ENCODE measurements around the gene BICC1. TPM values are rescaled to one million over a fixed set of nuclear protein-coding genes. Genes with fewer than 3 reads are reported as not detected.

BICC1 gene
- total RNA-seq, 1 donor, result 210 TPM

DNA sequence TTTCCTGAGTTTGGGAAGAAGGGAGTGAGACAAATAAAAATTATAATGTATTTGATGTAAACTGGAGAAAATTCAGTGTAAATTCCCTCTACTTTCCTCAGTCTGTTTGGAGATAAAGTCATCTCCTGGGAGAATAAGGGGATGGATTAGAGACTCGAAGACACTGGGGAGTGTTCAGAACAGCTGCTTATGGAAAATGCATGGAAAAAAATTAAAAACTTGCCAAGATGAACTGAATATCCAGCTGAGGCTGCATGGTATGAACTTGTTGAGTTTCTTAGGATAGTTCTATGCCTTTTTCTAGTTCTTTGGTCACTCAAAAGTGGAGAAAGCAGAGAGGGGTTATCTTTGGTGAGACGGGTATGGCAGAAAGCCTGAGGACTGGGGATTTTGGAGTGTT, 210.5 kb downstream of the BICC1 start:
- H2AFZ ChIP-seq (ENCODE audit: low read length), result no peak overlapping the region
- H3K27ac ChIP-seq (ENCODE audit: low read depth, low read length), result no peak overlapping the region
- peaks cover 63% of the 10 kb centered on the region for H3K79me2 ChIP-seq (ENCODE audit: insufficient read depth, low read length)
- TF ChIP-seq, protein P1, sequence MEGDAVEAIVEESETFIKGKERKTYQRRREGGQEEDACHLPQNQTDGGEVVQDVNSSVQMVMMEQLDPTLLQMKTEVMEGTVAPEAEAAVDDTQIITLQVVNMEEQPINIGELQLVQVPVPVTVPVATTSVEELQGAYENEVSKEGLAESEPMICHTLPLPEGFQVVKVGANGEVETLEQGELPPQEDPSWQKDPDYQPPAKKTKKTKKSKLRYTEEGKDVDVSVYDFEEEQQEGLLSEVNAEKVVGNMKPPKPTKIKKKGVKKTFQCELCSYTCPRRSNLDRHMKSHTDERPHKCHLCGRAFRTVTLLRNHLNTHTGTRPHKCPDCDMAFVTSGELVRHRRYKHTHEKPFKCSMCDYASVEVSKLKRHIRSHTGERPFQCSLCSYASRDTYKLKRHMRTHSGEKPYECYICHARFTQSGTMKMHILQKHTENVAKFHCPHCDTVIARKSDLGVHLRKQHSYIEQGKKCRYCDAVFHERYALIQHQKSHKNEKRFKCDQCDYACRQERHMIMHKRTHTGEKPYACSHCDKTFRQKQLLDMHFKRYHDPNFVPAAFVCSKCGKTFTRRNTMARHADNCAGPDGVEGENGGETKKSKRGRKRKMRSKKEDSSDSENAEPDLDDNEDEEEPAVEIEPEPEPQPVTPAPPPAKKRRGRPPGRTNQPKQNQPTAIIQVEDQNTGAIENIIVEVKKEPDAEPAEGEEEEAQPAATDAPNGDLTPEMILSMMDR (IDR thresholded peaks at IDR 0.05; ENCODE audit: extremely low read depth, low read depth, low read length), result no peak
- no peaks in the 10 kb centered on the region for H3K27me3 ChIP-seq (ENCODE audit: insufficient read depth, low read length)
- H4K20me1 ChIP-seq (ENCODE audit: insufficient read depth, low read length), result peaks cover 36% of the 10 kb centered on the region
- peaks cover 6% of the 10 kb centered on the region for H3K4me1 ChIP-seq (ENCODE audit: insufficient read depth, low read length)
- no peak overlapping the region for H3K4me2 ChIP-seq (ENCODE audit: insufficient read depth, low read length)
- H3K36me3 ChIP-seq (ENCODE audit: insufficient read depth, low read length), result peaks cover 5% of the 10 kb centered on the region
- no peaks in the 10 kb centered on the region for H3K9me3 ChIP-seq (ENCODE audit: low read depth, low read length)
- DNase-seq (ENCODE audit: insufficient read length, low spot score, missing footprints), result no peak
- no peak overlapping the region for H3K4me3 ChIP-seq (ENCODE audit: insufficient read depth, low read length)

DNA sequence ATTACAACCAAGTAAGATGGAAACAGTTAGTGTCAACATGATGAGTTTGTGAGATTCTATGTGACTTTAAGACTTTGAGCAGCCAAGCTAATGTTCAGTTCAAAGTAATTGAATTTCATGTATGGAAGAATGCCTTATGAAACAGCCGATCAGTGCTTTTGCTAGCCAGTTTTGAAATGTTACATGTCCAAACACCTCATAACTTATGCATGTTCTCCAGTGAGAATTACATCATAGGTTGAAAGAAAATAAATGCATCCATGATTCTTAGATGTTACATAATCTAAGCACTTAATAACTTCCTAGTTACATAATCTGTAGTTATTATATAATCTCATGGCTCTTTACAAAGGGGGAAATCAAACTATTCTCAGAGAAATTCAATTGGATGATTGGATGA, 211.3 kb downstream of the BICC1 start:
- peaks cover 36% of the 10 kb centered on the region for H4K20me1 ChIP-seq (ENCODE audit: insufficient read depth, low read length)
- DNase-seq (ENCODE audit: insufficient read length, low spot score, missing footprints), result no peak
- H2AFZ ChIP-seq (ENCODE audit: low read length), result no peak overlapping the region
- no peak overlapping the region for H3K27ac ChIP-seq (ENCODE audit: low read depth, low read length)
- TF ChIP-seq, protein P1 (IDR thresholded peaks at IDR 0.05; ENCODE audit: extremely low read depth, low read depth, low read length), result no peak
- H3K4me3 ChIP-seq (ENCODE audit: insufficient read depth, low read length), result no peak overlapping the region
- peaks cover 6% of the 10 kb centered on the region for H3K4me1 ChIP-seq (ENCODE audit: insufficient read depth, low read length)
- peaks cover 60% of the 10 kb centered on the region for H3K79me2 ChIP-seq (ENCODE audit: insufficient read depth, low read length)
- no peaks in the 10 kb centered on the region for H3K27me3 ChIP-seq (ENCODE audit: insufficient read depth, low read length)
- no peak overlapping the region for H3K4me2 ChIP-seq (ENCODE audit: insufficient read depth, low read length)
- H3K9me3 ChIP-seq (ENCODE audit: low read depth, low read length), result no peaks in the 10 kb centered on the region
- H3K36me3 ChIP-seq (ENCODE audit: insufficient read depth, low read length), result peaks cover 5% of the 10 kb centered on the region

DNA sequence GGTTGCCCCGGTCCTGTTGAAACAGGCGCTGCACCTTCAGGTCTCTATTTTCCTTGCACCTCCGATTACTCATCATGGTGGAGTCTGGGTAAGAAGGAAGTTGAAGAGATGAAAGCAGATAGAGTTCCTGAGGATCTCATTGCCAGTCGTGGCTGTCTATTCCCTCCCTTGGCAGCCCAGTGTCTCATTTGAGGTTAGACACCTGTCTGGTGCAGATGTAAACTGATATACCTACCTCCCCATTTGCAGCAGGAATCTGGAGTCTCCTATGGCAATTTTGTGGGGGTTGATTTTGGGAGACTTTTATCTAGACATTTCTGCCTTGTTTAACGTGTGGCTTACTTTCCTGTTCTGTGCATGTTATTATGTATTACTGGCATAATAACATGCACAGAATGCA, 212.1 kb downstream of the BICC1 start:
- no peak overlapping the region for H3K4me3 ChIP-seq (ENCODE audit: insufficient read depth, low read length)
- no peak overlapping the region for H2AFZ ChIP-seq (ENCODE audit: low read length)
- no peak overlapping the region for H3K4me2 ChIP-seq (ENCODE audit: insufficient read depth, low read length)
- H4K20me1 ChIP-seq (ENCODE audit: insufficient read depth, low read length), result peaks cover 36% of the 10 kb centered on the region
- TF ChIP-seq, protein P1 (IDR thresholded peaks at IDR 0.05; ENCODE audit: extremely low read depth, low read depth, low read length), result no peak
- no peaks in the 10 kb centered on the region for H3K9me3 ChIP-seq (ENCODE audit: low read depth, low read length)
- no peak for DNase-seq (ENCODE audit: insufficient read length, low spot score, missing footprints)
- H3K4me1 ChIP-seq (ENCODE audit: insufficient read depth, low read length), result peaks cover 6% of the 10 kb centered on the region
- peaks cover 8% of the 10 kb centered on the region for H3K36me3 ChIP-seq (ENCODE audit: insufficient read depth, low read length)
- H3K79me2 ChIP-seq (ENCODE audit: insufficient read depth, low read length), result peaks cover 62% of the 10 kb centered on the region
- no peaks in the 10 kb centered on the region for H3K27me3 ChIP-seq (ENCODE audit: insufficient read depth, low read length)
- H3K27ac ChIP-seq (ENCODE audit: low read depth, low read length), result no peak overlapping the region

DNA sequence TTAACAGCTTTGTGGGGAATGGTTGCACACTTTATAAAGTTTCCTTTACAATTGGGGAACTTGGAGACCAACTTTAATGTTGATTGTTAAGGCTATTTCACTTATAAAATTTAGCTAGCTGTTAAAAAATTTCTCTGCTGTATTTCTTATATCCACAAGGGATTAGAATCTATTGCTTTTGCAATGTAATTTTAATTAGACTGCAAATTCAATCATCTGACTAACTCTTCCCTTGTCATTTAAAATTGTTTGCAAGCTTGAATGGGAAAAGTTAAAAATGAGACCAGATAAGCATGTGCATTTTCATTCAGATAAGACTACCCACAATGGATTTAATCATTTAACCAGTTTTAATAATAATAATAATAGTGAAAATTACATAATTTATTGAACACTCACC, 213.2 kb downstream of the BICC1 start:
- DNase-seq (ENCODE audit: insufficient read length, low spot score, missing footprints), result no peak
- TF ChIP-seq, protein P1 (IDR thresholded peaks at IDR 0.05; ENCODE audit: extremely low read depth, low read depth, low read length), result no peak
- no peak overlapping the region for H2AFZ ChIP-seq (ENCODE audit: low read length)
- H4K20me1 ChIP-seq (ENCODE audit: insufficient read depth, low read length), result peaks cover 36% of the 10 kb centered on the region
- peaks cover 8% of the 10 kb centered on the region for H3K36me3 ChIP-seq (ENCODE audit: insufficient read depth, low read length)
- peaks cover 60% of the 10 kb centered on the region for H3K79me2 ChIP-seq (ENCODE audit: insufficient read depth, low read length)
- H3K4me2 ChIP-seq (ENCODE audit: insufficient read depth, low read length), result no peak overlapping the region
- no peaks in the 10 kb centered on the region for H3K9me3 ChIP-seq (ENCODE audit: low read depth, low read length)
- no peaks in the 10 kb centered on the region for H3K27me3 ChIP-seq (ENCODE audit: insufficient read depth, low read length)
- peaks cover 6% of the 10 kb centered on the region for H3K4me1 ChIP-seq (ENCODE audit: insufficient read depth, low read length)
- H3K27ac ChIP-seq (ENCODE audit: low read depth, low read length), result no peak overlapping the region
- no peak overlapping the region for H3K4me3 ChIP-seq (ENCODE audit: insufficient read depth, low read length)

Measured in osteoblast (primary cell).